ENCODE results near the gene BICC1. TPM values are rescaled to one million over a fixed set of nuclear protein-coding genes. Genes with fewer than 3 reads are reported as not detected.

Gene BICC1
- total RNA-seq, 1 donor from 2014 or later: 12.8 TPM

DNA sequence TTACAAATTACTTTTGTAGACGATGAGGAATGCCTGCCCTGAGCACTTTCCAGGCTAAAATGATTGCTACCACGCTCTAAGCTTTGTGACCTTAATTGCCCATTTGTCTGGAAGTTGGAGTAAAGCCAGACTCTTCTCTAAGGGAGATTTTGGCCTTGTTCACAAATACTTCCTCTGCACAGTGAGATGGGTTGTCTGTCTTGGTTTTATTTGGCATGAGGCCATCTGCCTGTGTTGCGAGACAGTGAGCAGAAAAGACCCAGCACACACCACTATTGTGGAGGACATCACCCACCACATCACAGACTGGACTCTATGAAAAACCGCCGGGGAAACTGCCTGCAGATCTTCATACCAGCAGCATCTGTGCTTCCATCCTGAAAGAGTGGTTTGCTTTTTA is 138.4 kb downstream of the BICC1 start:
- peak; percentile 60 for DNase-seq (ENCODE audit: low spot score)

DNA sequence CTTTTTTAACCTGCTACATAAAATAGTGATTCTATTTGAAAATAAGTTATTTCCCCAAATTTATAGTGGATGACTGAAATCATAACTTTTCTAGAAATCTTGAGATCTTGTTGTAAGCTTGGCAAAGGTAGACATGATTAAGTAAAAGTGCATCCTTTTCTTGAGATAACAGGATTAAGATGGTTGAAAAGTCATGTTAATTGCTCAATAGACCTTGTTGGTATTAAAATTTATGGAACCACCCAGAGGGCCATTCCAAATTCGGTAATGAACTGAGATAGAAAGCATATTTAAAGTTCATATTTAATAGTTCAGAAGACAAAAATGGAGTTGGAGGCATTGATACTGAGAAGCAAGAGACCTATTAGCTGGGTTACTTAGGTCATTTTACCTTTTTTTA is 139.1 kb downstream of the BICC1 start:
- no peak for DNase-seq (ENCODE audit: low spot score)

DNA sequence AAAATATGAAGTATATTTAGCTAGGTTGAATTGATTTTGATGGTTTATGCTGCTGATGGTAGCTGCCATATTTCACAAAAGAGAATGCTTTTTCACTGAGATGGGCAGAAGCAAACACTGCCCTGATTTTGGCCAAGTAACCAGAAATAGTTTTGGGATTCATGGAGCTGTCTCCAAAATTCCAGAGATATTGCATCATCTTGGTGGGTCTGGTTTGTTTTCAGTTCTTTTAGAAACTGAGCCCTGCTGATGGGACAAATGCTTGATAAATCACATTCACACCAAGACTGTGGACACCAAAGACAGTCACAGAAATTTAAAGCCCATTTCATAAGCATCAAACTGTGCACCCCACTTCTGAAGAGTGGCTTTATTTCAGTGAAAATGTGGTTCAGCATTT is 140.5 kb downstream of the BICC1 start:
- peak; percentile 27 for DNase-seq (ENCODE audit: low spot score)

DNA sequence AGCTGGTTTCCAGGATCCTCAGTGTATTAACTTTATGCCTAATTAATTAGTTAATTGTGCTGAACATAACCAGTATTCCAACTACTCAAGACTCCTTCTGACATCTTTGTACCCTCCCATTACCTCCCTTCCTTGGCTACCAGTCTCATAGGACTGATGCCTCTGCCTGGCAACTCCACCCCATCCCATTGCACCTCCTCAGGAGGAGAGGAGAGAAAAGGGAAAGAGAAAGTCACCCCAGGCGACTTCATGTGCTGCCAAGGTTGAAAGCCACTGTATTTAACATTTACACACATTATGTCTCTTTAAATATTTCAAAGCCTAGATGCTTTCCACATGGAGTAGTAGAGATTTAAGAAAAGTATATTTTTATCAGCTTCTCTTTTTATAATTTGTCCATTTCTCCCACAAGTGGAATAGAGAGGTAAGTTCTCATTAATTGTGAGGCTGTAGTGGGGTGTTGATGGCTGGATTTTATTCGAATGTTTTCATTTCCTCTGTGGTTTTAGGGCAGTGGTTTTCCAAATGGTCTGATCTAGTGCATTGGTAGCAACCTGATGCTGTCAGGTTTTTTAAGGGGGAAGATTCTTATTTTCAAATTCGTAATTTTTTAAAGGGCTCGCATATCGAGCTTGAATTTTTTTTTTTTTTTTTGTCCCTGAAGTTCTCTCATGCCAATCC is 148.0 kb downstream of the BICC1 start:
- DNase-seq (ENCODE audit: low spot score): no peak

DNA sequence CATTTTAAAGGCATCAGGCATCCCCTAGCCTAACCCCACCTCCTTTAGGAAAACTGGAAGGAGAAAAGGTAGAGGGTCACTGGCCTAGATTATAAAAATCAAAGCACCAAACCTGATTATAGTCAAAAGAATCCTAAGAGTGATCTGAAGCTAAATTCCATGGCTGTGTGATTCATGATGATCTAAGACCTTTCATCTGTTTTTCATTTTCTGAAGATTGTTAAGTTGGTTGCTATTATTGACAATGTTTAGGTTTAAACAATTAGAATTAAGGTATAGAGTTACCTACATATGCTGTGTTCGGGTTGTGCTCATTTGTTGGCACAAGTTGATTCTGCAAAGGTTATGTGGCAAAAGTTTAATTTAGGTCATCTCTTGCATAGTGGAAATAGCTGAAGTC is 148.7 kb downstream of the BICC1 start:
- no peak for DNase-seq (ENCODE audit: low spot score)

DNA sequence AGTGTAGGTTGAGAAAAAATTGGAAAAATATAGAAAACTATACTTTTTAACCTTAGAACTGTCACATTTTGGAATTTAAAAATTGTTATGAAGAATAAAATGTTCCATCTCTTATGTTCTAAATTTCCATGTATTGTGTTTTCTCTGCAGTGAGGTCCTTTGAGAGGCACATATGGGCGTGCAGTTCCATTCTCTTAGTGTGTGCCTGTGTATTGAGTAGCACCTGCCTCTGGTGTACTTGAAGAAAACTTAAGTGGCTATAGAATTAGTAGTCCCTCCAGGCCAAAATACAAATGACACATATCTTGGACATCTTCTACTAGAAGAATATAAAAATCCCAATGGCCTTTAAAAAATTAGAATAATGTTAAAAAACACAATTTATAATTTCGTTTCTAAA is 149.2 kb downstream of the BICC1 start:
- no peak for DNase-seq (ENCODE audit: low spot score)

DNA sequence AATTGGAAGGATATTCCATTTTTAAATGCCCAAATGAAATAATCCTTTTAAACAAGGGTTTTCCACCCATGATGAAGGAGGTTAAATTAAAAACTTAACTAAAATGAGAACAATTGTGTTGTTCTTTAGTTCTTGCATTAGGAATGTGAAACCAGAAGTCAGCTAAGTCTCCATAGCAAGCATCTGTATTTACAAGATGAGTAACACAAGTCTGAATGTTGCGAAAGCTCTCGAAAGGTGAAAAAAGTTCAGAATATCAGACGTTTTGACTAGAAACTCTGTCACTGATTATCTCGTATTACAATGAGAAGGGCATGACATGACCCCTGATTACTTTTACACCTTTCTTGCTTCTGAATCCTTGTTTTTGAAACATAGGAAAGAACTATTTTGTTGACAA is 149.6 kb downstream of the BICC1 start:
- DNase-seq (ENCODE audit: low spot score): peak; percentile 19

DNA sequence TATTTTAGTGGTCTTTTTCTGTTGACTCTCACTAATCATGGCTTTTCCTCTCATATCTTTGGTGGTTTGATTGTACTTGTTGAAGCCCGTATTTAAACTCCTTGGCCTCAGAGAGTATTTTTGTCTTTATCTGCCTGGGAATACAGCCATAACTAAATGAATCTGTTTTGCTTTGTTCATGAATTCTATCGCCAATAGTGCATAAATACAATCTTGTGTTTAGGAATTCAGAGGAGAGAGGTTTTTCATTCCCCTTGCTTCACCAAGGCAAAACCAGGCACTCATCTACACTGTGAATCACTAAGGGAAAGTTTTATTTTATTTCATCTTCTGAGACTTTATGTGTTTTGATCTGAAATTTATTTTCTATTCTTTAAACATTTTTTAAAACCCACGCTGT is 152.7 kb downstream of the BICC1 start:
- DNase-seq (ENCODE audit: low spot score): no peak

DNA sequence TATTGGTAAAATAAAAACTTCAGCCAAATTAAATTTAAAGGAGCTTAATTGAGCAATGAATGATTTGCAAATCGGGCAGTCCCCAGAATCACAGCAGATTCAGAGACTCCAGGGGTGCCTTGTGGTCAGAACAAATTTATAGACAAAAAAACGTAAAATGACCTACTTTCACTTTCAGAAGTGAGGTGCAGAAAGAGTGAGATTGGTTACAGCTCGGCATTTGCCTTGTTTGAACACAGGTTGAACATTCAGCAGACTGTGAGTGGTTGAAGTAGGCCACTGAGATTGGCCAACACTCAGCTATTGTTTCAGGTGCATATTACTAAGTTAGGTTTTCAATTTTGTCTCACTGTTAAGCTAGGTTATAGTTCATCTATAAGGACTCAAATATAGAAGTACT is 153.4 kb downstream of the BICC1 start:
- no peak for DNase-seq (ENCODE audit: low spot score)

DNA sequence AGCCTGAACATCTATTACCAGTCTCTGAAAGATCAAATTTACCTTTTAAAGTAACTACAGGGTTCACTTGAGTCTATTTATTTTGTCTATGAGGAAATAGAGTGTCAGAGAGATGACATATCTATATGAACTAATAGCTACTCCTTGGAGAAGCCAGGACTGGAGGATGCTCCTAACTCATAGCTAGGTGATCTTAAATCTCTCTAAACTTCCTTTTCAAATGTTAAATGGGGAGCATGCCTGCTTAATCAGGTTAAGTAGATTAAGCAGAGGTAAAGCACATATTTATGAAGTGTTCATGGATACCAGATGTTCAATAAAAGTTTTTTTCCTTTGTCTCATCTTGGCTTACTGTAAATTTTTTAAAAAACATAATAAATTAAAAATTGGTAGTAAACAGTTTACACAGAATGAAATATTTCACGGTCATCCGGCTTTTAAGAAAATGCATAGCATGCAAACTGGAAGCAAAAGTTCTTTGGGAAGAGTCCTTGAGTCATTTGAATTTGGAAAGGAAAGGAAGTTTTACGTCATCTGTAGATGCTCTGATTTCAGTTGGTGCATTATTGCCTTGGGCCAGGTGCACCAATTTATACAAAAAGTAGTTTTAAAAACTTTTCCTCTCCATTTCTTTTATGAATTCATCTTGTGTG is 155.1 kb downstream of the BICC1 start:
- no peak for DNase-seq (ENCODE audit: low spot score)

DNA sequence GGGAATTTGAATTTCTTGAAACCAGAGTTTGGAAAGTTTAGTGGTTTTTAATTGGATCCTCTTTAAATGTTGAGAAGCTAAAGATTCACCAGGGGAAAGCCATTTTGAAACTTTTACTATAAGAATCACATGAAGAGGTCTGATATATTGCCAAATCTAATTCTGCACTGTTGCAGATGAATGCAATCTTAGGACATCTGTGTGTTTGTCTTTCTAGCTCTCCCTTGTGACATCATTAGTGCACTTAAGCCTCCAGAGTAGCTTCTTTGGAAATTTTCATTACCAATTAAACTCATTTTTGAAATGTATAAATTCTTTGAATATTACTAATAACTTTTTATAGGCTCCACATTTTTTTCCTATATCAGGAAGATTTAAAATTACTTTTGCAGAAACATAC is 160.2 kb downstream of the BICC1 start:
- no peak for DNase-seq (ENCODE audit: low spot score)

DNA sequence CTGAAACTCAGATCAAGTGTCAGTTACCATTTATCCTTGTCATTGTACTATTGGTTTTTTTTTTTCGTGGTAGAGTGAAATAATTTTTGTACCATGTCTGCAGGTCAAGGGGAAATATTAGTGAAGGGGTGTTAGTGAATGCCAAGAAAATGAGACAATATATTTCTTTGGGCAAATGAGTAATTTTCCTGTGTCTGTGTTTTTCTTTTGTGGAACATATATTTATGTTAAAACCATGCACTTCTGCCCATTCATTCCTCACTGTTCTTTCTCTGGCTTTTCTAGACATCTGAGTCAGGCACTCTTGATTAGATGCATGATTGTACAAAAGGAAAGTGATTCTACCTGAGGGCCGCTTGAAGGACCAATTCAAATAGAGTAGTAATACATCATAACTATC is 161.6 kb downstream of the BICC1 start:
- no peak for DNase-seq (ENCODE audit: low spot score)

DNA sequence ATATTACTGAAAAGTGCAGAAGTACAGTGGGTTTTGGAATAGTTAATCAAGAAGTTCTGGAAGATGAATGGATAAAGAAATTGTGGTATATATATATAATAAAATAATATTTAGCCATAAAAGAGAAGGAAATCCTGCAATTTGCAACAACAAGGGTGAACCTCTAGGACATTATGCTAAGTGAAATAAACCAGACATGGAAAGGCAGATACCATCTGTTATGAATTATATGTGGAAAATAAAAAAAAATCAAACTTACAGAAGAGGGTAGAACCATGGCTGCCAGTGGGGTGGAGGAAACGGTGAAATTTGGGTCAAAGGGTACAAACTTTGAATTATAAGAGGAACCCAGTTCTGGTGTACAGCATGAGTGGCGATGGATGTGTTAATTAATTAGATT is 162.6 kb downstream of the BICC1 start:
- no peak for DNase-seq (ENCODE audit: low spot score)

DNA sequence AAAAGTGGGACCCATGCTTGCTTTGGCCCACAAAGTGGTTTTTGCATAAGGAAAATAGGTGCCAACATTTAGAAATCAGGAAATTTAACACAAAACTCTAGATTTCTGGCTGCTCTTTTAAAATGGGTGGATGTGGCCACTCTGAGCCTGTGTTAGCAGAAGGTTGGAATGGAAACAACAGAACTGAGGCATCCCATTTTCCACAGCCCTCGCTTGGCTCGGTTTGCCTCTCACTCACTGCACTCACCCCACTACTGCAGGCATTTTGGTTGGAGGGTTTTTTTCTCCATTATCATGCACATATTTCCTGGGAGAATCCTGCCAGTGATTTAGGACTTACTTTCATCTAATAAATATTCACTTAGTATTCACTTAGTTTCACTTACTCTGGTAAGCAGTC is 178.9 kb downstream of the BICC1 start:
- no peak for DNase-seq (ENCODE audit: low spot score)

DNA sequence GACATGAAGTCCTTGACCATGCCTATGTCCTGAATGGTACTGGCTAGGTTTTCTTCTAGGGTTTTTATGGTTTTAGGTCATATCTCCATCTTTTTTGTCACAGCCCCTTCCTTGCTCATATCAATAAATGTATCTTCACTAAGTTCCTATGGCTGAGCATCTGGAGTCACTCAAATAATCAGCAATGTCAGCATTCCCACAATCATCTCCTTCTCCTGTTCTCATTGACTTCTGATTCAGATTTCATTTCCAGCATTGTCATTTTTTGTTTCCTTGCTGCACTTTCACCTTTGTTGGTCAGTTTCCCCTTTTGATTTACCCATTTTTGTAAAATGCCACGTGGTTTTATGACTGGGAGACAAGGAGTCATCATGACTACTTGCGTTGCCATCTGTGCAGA is 181.2 kb downstream of the BICC1 start:
- DNase-seq (ENCODE audit: low spot score): no peak

DNA sequence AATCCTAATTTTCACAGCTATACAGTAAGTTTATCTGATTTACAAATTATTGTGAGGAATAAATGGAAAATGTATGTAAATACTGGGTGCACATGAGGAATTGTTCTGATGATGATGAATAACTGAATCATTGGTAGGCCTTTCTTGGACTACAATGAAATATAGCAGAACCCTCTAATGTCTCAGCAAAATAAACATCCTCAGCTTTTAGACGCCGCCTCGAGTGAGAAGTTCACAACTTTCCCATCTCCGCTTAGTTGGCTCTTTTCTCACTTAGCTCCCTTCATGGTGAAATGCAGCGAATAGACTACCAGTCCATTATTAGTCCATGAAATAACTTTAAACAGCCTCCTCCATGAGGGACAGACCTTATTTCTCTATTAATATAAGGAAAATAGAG is 182.3 kb downstream of the BICC1 start:
- DNase-seq (ENCODE audit: low spot score): no peak

DNA sequence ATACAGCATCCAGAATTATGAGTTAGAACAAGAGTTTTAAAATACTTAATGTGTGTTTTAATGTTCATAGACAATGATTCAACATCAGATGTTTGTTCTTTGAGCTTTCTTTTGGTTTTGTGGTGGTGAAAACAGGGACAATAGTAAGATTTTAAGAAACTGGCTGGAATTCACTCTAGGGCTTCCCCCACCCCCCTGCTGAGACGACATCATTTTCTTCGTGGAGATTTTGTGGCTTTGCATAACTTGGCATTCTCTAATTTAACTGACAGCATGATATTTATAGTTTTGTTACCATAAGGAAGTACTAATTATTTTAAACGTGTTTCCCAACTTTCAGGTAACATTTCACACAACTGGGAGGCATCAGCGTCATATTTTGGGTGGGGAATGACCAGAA is 184.1 kb downstream of the BICC1 start:
- DNase-seq (ENCODE audit: low spot score): no peak

DNA sequence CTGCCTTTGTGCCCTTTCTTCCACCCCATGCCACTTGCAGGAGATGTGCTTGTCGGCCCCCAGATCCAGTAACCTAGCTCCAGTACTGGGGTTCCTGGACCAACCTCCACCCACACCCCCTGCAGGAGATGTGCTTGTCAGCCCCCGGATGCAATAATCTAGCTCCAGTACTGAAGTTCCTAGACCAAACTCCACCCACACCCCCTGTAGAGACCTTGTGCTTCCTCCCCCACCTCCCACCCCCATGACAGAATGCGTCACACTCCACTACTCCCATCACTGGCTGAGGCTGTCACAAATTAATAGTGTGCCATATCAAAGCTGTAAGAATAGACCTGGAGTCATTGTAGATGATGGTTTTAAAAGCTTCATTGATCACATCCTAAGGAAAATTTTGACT is 185.0 kb downstream of the BICC1 start:
- DNase-seq (ENCODE audit: low spot score): no peak

DNA sequence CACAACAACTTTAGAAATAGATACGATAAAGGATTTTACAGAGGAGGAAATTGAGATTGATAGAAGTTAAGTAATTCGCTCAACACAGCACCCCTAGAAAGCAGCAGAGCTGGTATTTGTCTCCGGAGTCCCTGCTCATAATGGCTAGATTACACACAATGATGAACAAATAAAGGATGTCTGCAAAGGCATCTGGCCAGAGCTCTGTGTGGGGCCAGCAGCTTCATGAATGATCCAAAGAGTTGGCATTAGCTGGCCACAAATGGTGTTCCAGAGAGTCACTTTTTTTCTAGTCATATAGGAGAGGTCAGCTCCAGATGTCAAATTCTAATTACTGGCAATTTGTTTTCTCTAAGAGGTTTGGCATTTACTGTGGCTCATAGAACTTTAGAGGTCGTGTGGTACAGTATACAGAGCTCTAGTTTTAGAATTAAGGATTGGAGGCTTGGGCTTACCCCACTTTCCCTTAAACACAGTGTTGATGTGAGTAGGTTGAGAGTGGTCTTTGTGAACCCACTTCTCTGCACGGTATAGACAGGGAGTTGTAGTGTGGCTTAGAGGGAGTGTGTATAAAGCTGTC is 186.2 kb downstream of the BICC1 start:
- DNase-seq (ENCODE audit: low spot score): no peak

DNA sequence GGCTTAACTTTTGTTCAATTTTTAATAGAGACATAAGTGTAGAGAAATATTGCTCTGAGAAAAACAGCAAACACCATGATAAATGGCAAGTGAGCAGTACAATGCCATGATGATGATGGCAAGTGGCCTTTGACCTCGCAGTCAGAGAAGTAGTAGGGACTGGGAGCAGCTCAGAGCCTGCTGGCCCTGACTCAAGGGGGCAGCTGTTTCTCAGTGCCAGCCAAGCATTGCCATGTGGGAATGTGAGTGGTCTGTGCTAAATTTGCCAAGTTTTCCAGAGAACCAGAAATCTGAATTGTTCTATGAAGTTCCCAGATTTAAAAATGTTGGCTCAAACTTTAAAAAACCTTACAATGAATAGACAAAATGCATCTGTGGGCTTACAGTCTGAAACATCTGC is 187.9 kb downstream of the BICC1 start:
- no peak for DNase-seq (ENCODE audit: low spot score)

DNA sequence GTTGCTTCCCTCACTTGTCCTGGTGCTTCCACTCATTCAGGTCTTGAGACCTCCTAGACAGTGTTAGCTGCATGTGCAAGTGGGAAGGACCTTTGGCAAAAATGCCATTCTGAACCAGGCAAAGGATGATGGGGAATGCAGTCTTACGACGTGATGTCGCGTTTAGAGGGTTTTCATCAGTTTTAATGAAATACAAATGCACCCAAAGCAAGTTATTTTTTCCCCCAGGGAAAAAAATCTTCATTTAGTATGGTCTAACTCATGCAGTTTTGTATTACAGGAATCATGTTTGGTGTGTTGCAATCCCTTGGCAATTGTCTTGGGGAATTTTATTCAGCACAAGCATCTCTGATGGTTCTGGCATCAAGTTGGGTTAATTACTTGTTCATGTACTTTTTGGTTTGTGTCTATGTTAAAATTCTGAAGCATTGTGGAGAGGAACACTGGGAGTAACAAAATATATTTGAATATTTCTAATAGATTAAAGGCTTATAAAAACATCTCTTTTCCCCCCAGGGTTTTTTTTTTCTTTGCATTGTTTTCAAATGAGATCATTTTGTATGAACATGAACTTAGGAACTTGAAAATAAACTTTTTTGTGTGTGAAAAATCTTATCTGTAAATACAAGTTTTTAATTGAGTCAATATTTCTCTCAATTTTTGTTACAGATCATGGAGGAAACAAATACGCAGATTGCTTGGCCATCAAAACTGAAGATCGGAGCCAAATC is 188.9 kb downstream of the BICC1 start:
- DNase-seq (ENCODE audit: low spot score): peak; percentile 14

DNA sequence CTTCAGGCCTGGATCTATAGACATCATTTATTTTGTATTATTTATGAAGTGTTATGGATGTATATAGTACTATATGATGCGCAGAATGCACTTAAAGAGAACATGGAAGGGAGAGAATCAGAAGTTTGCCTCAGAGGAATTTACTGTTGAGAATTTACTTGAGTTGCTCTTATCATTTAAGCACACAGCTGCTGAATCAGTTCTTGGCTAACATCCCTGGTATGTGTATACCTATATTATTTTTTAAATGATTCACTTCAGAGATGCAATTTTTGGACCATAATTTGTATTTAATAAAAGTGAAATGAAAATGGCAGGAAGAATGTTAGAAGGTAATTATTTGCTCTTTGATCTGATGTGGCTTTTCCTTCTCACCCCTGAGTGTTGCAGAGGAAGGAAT is 191.6 kb downstream of the BICC1 start:
- DNase-seq (ENCODE audit: low spot score): peak; percentile 63

DNA sequence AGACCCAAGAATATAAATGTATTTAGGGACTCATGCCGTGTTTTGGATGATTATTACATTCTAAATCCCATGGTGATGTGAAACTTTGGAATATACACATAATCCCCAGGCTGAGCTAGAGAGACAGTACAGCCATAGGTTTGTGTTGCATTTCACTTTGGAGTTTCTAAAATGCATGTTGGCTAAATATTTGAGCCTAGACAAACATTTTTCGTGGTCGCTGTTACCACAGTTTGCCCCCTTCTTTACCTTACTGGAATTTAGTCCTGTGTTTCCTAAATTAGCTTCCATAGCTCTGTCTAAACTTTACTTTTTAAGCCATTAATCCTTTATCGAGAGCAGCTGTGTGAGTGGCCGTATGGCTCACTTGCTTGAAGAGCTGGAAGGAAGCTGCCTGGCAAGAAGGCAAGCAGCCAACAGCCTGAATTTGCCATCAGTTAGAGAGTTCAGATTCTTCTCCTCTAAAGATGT is 192.0 kb downstream of the BICC1 start:
- peak; percentile 50 for DNase-seq (ENCODE audit: low spot score)

Data from umbilical cord (tissue), 2 donors.